Loucy (cell line): ENCODE data around the gene CNTROB.

Experiments
- CTCF ChIP-seq: fragments of 200-600 bp; sonication (generic); conservative IDR thresholded peaks from 2 replicates; pipeline ENCODE4 v1.5.1; 2014; ENCODE audit warnings: mild to moderate bottlenecking, antibody characterized with exemption, low read length
- EZH2phosphoT487 ChIP-seq: fragments of 200-600 bp; IDR thresholded peaks from 2 replicates; pipeline ENCODE4 v1.6.1; 2018; ENCODE audit warnings: antibody characterized with exemption, mild to moderate bottlenecking, moderate library complexity, borderline replicate concordance

- TF ChIP-seq CTCF (no peak), EZH2phosphoT487 (no peak)
Measured at GRCh38 chr17:7982173-7982572, 50.2 kb downstream of the CNTROB start.
